Measurements from ENCODE around the gene BBX. TPM values are rescaled to one million over a fixed set of nuclear protein-coding genes. Genes with fewer than 3 reads are reported as not detected.

BBX gene
- total RNA-seq, 1 experiment from 2014 or later = 45.0 TPM

DNA sequence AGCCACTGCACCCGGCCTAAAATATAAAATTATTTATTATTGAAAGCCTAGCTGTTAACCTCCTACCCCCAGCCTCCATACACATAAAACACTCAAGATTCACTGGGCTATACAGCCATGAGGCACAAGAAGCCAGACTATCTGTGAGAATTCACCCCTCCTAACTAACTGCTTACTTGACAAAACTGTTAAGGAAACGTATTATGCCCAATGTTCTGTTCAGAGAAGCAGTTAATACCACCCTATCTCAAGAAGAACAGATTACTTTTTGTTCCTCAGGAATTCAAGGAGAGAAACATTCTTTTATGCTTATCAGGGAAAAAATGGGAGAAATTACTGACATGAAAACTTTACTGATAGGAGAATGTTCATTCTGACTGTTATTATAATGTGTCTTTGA, 144.1 kb downstream of the BBX start:
- H3K4me1 Mint-ChIP-seq = peaks cover 51% of the 10 kb centered on the region
- ATAC-seq = no peak
- CTCF ChIA-PET = interaction anchor here (2.8 kb wide), 1 partner anchor 10 kb away, joined by 22 read pairs; no protein-coding TSS in a partner anchor
- H3K9me3 Mint-ChIP-seq = no peaks in the 10 kb centered on the region
- H3K27me3 Mint-ChIP-seq (ENCODE audit: low read depth) = no peaks in the 10 kb centered on the region
- H3K36me3 Mint-ChIP-seq = no peaks in the 10 kb centered on the region
- no peak overlapping the region for H3K27ac Mint-ChIP-seq
- TF ChIP-seq KAT7 (CRISPR knock-in tag; IDR thresholded peaks at IDR 0.05; ENCODE audit: borderline replicate concordance) = no peak
- TF ChIP-seq, protein P1, sequence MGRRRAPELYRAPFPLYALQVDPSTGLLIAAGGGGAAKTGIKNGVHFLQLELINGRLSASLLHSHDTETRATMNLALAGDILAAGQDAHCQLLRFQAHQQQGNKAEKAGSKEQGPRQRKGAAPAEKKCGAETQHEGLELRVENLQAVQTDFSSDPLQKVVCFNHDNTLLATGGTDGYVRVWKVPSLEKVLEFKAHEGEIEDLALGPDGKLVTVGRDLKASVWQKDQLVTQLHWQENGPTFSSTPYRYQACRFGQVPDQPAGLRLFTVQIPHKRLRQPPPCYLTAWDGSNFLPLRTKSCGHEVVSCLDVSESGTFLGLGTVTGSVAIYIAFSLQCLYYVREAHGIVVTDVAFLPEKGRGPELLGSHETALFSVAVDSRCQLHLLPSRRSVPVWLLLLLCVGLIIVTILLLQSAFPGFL (CRISPR knock-in tag; IDR thresholded peaks at IDR 0.05; ENCODE audit: borderline replicate concordance) = no peak
- TF ChIP-seq RORB (CRISPR knock-in tag; IDR thresholded peaks at IDR 0.05) = no peak
- POLR2A ChIA-PET = no interaction called here
- H3K4me3 Mint-ChIP-seq = no peak overlapping the region
- no peak for DNase-seq (ENCODE audit: low spot score)

DNA sequence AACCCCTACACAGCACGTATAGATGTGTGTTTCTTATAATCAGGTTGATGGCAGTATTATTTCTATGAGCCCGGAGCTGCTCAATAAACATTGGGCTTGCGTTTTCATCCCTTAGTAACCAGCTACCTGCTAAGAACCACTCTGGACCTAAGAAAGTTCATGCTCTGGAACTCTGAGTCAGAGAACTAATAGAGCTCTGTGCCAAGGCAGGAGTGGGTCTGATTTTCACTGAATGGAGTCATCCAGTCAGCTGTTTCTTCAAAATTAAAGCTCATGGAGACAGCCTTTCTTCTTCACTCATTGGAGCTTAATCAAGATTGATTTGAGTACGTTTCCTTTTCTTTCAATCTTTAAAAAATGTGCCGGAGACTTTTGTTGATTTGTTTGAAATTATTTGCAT, 145.7 kb downstream of the BBX start:
- Mint-ChIP-seq H3K4me1 (peaks cover 44% of the 10 kb centered on the region), H3K4me3 (no peak overlapping the region), H3K36me3 (no peaks in the 10 kb centered on the region), H3K27me3 (ENCODE audit: low read depth) (no peaks in the 10 kb centered on the region), H3K9me3 (no peaks in the 10 kb centered on the region), H3K27ac (0 out of 2 replicates have a peak overlapping the region, but pooled peaks have one; percentile 22)
- no peak for DNase-seq (ENCODE audit: low spot score)
- no peak for ATAC-seq
- TF ChIP-seq, protein P2, sequence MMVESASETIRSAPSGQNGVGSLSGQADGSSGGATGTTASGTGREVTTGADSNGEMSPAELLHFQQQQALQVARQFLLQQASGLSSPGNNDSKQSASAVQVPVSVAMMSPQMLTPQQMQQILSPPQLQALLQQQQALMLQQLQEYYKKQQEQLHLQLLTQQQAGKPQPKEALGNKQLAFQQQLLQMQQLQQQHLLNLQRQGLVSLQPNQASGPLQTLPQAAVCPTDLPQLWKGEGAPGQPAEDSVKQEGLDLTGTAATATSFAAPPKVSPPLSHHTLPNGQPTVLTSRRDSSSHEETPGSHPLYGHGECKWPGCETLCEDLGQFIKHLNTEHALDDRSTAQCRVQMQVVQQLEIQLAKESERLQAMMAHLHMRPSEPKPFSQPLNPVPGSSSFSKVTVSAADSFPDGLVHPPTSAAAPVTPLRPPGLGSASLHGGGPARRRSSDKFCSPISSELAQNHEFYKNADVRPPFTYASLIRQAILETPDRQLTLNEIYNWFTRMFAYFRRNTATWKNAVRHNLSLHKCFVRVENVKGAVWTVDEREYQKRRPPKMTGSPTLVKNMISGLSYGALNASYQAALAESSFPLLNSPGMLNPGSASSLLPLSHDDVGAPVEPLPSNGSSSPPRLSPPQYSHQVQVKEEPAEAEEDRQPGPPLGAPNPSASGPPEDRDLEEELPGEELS (CRISPR knock-in tag; IDR thresholded peaks at IDR 0.05) = no peak
- TF ChIP-seq, protein P1 (CRISPR knock-in tag; IDR thresholded peaks at IDR 0.05; ENCODE audit: borderline replicate concordance) = no peak
- TF ChIP-seq, protein P3, sequence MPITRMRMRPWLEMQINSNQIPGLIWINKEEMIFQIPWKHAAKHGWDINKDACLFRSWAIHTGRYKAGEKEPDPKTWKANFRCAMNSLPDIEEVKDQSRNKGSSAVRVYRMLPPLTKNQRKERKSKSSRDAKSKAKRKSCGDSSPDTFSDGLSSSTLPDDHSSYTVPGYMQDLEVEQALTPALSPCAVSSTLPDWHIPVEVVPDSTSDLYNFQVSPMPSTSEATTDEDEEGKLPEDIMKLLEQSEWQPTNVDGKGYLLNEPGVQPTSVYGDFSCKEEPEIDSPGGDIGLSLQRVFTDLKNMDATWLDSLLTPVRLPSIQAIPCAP (CRISPR knock-in tag; IDR thresholded peaks at IDR 0.05) = no peak
- TF ChIP-seq SP1 (CRISPR knock-in tag; conservative IDR thresholded peaks at IDR 0.05) (no peak), ZNF416 (CRISPR knock-in tag; IDR thresholded peaks at IDR 0.05) (no peak), GABPB1 (CRISPR knock-in tag; IDR thresholded peaks at IDR 0.05) (no peak)
- TF ChIP-seq, protein P4, sequence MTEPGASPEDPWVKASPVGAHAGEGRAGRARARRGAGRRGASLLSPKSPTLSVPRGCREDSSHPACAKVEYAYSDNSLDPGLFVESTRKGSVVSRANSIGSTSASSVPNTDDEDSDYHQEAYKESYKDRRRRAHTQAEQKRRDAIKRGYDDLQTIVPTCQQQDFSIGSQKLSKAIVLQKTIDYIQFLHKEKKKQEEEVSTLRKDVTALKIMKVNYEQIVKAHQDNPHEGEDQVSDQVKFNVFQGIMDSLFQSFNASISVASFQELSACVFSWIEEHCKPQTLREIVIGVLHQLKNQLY (CRISPR knock-in tag; IDR thresholded peaks at IDR 0.05) = no peak
- TF ChIP-seq, protein P5, sequence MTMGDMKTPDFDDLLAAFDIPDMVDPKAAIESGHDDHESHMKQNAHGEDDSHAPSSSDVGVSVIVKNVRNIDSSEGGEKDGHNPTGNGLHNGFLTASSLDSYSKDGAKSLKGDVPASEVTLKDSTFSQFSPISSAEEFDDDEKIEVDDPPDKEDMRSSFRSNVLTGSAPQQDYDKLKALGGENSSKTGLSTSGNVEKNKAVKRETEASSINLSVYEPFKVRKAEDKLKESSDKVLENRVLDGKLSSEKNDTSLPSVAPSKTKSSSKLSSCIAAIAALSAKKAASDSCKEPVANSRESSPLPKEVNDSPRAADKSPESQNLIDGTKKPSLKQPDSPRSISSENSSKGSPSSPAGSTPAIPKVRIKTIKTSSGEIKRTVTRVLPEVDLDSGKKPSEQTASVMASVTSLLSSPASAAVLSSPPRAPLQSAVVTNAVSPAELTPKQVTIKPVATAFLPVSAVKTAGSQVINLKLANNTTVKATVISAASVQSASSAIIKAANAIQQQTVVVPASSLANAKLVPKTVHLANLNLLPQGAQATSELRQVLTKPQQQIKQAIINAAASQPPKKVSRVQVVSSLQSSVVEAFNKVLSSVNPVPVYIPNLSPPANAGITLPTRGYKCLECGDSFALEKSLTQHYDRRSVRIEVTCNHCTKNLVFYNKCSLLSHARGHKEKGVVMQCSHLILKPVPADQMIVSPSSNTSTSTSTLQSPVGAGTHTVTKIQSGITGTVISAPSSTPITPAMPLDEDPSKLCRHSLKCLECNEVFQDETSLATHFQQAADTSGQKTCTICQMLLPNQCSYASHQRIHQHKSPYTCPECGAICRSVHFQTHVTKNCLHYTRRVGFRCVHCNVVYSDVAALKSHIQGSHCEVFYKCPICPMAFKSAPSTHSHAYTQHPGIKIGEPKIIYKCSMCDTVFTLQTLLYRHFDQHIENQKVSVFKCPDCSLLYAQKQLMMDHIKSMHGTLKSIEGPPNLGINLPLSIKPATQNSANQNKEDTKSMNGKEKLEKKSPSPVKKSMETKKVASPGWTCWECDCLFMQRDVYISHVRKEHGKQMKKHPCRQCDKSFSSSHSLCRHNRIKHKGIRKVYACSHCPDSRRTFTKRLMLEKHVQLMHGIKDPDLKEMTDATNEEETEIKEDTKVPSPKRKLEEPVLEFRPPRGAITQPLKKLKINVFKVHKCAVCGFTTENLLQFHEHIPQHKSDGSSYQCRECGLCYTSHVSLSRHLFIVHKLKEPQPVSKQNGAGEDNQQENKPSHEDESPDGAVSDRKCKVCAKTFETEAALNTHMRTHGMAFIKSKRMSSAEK (CRISPR knock-in tag; IDR thresholded peaks at IDR 0.05; ENCODE audit: borderline replicate concordance) = no peak
- TF ChIP-seq, protein P6, sequence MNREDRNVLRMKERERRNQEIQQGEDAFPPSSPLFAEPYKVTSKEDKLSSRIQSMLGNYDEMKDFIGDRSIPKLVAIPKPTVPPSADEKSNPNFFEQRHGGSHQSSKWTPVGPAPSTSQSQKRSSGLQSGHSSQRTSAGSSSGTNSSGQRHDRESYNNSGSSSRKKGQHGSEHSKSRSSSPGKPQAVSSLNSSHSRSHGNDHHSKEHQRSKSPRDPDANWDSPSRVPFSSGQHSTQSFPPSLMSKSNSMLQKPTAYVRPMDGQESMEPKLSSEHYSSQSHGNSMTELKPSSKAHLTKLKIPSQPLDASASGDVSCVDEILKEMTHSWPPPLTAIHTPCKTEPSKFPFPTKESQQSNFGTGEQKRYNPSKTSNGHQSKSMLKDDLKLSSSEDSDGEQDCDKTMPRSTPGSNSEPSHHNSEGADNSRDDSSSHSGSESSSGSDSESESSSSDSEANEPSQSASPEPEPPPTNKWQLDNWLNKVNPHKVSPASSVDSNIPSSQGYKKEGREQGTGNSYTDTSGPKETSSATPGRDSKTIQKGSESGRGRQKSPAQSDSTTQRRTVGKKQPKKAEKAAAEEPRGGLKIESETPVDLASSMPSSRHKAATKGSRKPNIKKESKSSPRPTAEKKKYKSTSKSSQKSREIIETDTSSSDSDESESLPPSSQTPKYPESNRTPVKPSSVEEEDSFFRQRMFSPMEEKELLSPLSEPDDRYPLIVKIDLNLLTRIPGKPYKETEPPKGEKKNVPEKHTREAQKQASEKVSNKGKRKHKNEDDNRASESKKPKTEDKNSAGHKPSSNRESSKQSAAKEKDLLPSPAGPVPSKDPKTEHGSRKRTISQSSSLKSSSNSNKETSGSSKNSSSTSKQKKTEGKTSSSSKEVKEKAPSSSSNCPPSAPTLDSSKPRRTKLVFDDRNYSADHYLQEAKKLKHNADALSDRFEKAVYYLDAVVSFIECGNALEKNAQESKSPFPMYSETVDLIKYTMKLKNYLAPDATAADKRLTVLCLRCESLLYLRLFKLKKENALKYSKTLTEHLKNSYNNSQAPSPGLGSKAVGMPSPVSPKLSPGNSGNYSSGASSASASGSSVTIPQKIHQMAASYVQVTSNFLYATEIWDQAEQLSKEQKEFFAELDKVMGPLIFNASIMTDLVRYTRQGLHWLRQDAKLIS (CRISPR knock-in tag; IDR thresholded peaks at IDR 0.05; ENCODE audit: borderline replicate concordance) = no peak
- TF ChIP-seq, protein P7, sequence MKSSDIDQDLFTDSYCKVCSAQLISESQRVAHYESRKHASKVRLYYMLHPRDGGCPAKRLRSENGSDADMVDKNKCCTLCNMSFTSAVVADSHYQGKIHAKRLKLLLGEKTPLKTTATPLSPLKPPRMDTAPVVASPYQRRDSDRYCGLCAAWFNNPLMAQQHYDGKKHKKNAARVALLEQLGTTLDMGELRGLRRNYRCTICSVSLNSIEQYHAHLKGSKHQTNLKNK (CRISPR knock-in tag; IDR thresholded peaks at IDR 0.05) = no peak
- POLR2A ChIA-PET = interaction anchor here (0.6 kb wide), 1 partner anchor 8 kb away, joined by 3 read pairs; no protein-coding TSS in a partner anchor
- CTCF ChIA-PET = interaction anchor here (0.7 to 1.4 kb wide), 4 partner anchors 8 to 73 kb away, joined by 3 to 5 read pairs (median 3); no protein-coding TSS in a partner anchor

Measured in WTC11 (cell line).